ENCODE measurements around the gene EFHC2.

The EFHC2 gene

DNA sequence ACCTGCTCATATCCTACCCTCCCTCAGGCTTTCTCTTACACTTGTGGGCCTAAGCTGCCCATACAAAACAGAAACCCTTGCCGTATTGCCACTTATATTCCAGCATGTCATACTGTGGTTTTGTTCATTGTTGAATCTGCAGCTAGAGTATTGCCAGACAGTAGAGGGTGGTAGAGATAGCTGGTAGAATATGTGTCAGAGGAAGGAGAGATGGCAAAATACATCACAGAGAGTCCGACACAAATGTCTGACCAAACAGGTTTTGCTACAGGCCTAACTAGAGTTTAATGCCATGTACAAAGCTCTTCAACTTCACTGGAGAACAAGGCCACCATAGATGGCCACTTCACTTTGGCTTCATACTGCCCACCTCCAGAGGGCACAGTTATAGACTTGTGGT is 160.1 kb downstream of the EFHC2 start:
- ChIA-PET CTCF (interaction anchor here (0.6 kb wide), 1 partner anchor 147 kb away, joined by 4 read pairs; no protein-coding TSS in a partner anchor), POLR2A (no interaction called here)
- Histone ChIP-seq H3K4me3 (ENCODE audit: low read depth, low read length) (no peak overlapping the region), H3K9me3 (ENCODE audit: control insufficient read depth, insufficient read depth, low read depth, low read length) (no peaks in the 10 kb centered on the region), H3K36me3 (ENCODE audit: control insufficient read depth in 2 of 2, insufficient read depth in 1 of 2, low read length in 2 of 2) (no peaks in the 10 kb centered on the region), H3K4me1 (ENCODE audit: control insufficient read depth, insufficient read depth, low read length) (no peaks in the 10 kb centered on the region), H3K27ac (ENCODE audit: extremely low read depth, low read depth, low read length) (no peak overlapping the region)
- TF ChIP-seq ZNF624 (tag by site-specific recombination; IDR thresholded peaks at IDR 0.05) (no peak), ZNF426 (tag by site-specific recombination; IDR thresholded peaks at IDR 0.05) (no peak), ZSCAN30 (tag by site-specific recombination; IDR thresholded peaks at IDR 0.05) (no peak), ZNF677 (tag by site-specific recombination; IDR thresholded peaks at IDR 0.05) (no peak), KLF1 (tag by site-specific recombination; IDR thresholded peaks at IDR 0.05) (no peak), ZNF266 (tag by site-specific recombination; IDR thresholded peaks at IDR 0.05; ENCODE audit: low read depth) (no peak), EGR2 (tag by site-specific recombination; IDR thresholded peaks at IDR 0.05; ENCODE audit: low read depth) (no peak), ZNF214 (tag by site-specific recombination; IDR thresholded peaks at IDR 0.05; ENCODE audit: borderline replicate concordance) (no peak), RBAK (tag by site-specific recombination; IDR thresholded peaks at IDR 0.05) (no peak), ZNF555 (tag by site-specific recombination; conservative IDR thresholded peaks at IDR 0.05) (no peak)
- TF ChIP-seq, protein P1, sequence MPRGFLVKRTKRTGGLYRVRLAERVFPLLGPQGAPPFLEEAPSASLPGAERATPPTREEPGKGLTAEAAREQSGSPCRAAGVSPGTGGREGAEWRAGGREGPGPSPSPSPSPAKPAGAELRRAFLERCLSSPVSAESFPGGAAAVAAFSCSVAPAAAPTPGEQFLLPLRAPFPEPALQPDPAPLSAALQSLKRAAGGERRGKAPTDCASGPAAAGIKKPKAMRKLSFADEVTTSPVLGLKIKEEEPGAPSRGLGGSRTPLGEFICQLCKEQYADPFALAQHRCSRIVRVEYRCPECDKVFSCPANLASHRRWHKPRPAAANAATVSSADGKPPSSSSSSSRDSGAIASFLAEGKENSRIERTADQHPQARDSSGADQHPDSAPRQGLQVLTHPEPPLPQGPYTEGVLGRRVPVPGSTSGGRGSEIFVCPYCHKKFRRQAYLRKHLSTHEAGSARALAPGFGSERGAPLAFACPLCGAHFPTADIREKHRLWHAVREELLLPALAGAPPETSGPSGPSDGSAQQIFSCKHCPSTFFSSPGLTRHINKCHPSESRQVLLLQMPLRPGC (tag by site-specific recombination; IDR thresholded peaks at IDR 0.05) = no peak
- TF ChIP-seq, protein P2, sequence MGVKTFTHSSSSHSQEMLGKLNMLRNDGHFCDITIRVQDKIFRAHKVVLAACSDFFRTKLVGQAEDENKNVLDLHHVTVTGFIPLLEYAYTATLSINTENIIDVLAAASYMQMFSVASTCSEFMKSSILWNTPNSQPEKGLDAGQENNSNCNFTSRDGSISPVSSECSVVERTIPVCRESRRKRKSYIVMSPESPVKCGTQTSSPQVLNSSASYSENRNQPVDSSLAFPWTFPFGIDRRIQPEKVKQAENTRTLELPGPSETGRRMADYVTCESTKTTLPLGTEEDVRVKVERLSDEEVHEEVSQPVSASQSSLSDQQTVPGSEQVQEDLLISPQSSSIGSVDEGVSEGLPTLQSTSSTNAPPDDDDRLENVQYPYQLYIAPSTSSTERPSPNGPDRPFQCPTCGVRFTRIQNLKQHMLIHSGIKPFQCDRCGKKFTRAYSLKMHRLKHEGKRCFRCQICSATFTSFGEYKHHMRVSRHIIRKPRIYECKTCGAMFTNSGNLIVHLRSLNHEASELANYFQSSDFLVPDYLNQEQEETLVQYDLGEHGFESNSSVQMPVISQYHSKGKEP (tag by site-specific recombination; IDR thresholded peaks at IDR 0.05) = no peak

- POLR2A ChIA-PET = interaction anchor here (0.6 kb wide), 1 partner anchor 10 kb away, joined by 3 read pairs; no protein-coding TSS in a partner anchor
Measured at GRCh38 chrX:44178274-44179053, 165.0 kb downstream of the EFHC2 start.

More at GRCh38 chrX:44178274-44179053, 165.0 kb downstream of the EFHC2 start:
- H3K27ac ChIP-seq (ENCODE audit: extremely low read depth, low read depth, low read length) = no peak overlapping the region
- TF ChIP-seq ZIC2 (tag by site-specific recombination; IDR thresholded peaks at IDR 0.05) (no peak), ZNF37A (tag by site-specific recombination; IDR thresholded peaks at IDR 0.05) (no peak), ZNF211 (tag by site-specific recombination; IDR thresholded peaks at IDR 0.05; ENCODE audit: low read depth) (no peak), ZNF416 (tag by site-specific recombination; IDR thresholded peaks at IDR 0.05) (no peak), ZNF600 (tag by site-specific recombination; IDR thresholded peaks at IDR 0.05) (no peak), ZNF549 (tag by site-specific recombination; IDR thresholded peaks at IDR 0.05) (no peak), ZBTB11 (tag by site-specific recombination; conservative IDR thresholded peaks at IDR 0.05; ENCODE audit: low read depth) (no peak), IKZF3 (tag by site-specific recombination; IDR thresholded peaks at IDR 0.05) (no peak), KLF8 (tag by site-specific recombination; IDR thresholded peaks at IDR 0.05) (no peak), ZSCAN18 (tag by site-specific recombination; IDR thresholded peaks at IDR 0.05) (no peak), ZNF341 (tag by site-specific recombination; IDR thresholded peaks at IDR 0.05; ENCODE audit: low read depth) (no peak), ZNF169 (tag by site-specific recombination; IDR thresholded peaks at IDR 0.05) (no peak), ZNF501 (tag by site-specific recombination; IDR thresholded peaks at IDR 0.05) (no peak)
- TF ChIP-seq, protein P2 (tag by site-specific recombination; IDR thresholded peaks at IDR 0.05) = no peak
- H3K36me3 ChIP-seq (ENCODE audit: control insufficient read depth in 2 of 2, insufficient read depth in 1 of 2, low read length in 2 of 2) = no peaks in the 10 kb centered on the region
- no peak overlapping the region for H3K4me3 ChIP-seq (ENCODE audit: low read depth, low read length)
- no peaks in the 10 kb centered on the region for H3K9me3 ChIP-seq (ENCODE audit: control insufficient read depth, insufficient read depth, low read depth, low read length)
- no peaks in the 10 kb centered on the region for H3K4me1 ChIP-seq (ENCODE audit: control insufficient read depth, insufficient read depth, low read length)
- CTCF ChIA-PET = interaction anchor here (0.6 to 0.7 kb wide), 3 partner anchors 15 to 220 kb away, joined by 3 to 5 read pairs (median 4); no protein-coding TSS in a partner anchor

Measured in HEK293 (cell line).